AG09309 (cell line): ENCODE results near the gene PER1.

Experiments
- DNase-seq: peaks from one replicate; pipeline ENCODE4 v3.0.0-alpha.2; 2010; ENCODE audit warnings: low read depth
- H3K4me3 ChIP-seq: 2 replicates; pipeline ENCODE4 v1.5.1; 2011; ENCODE audit warnings: mild to moderate bottlenecking, low read depth, low read length, moderate library complexity; ENCODE audit not compliant: control insufficient read depth
- TF ChIP-seq, protein P1 (sequence below): IDR thresholded peaks from 2 replicates; pipeline ENCODE4 v1.5.1; 2011; ENCODE audit warnings: mild to moderate bottlenecking, low read depth, low read length, inconsistent platforms; ENCODE audit not compliant: insufficient read depth, control insufficient read depth; ENCODE audit errors: missing control alignments

PER1 gene

DNA sequence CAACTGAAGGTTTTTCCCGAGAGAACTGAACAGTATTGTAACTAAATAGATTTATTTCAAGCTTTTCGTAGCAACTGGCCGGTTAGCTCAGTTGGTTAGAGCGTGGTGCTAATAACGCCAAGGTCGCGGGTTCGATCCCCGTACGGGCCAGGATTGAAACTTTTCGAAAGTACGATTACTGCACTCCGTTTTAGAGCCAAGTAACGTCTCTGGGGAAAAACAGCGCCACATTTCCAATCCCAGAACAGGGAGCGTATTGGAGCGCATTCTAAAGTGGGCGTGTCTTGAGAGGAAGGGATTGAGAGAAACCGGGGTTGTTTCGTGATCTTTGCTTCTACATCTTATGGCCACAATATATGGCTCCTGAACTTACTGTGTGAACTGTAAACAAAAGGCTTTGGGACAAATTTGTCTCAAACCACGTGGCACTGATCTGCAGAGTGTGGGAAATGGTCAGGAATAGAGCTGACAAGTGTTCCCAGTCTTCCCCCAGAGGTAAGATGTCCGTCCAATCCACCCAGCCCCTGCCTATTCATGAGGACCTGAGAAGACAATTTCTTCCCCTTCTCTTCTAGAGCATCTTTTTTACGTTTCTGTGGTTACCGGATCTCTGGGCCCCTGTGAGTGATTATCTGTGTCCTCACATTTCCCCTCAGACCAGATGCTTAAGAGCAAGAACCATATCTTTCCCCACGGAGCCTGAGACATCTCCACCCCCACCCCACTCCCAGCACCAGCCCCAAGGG lies 35.5 kb upstream of the PER1 start:
- DNase-seq, result peak; percentile 99
- peak overlapping the region; percentile 96 for H3K4me3 ChIP-seq
- TF ChIP-seq, protein P1, sequence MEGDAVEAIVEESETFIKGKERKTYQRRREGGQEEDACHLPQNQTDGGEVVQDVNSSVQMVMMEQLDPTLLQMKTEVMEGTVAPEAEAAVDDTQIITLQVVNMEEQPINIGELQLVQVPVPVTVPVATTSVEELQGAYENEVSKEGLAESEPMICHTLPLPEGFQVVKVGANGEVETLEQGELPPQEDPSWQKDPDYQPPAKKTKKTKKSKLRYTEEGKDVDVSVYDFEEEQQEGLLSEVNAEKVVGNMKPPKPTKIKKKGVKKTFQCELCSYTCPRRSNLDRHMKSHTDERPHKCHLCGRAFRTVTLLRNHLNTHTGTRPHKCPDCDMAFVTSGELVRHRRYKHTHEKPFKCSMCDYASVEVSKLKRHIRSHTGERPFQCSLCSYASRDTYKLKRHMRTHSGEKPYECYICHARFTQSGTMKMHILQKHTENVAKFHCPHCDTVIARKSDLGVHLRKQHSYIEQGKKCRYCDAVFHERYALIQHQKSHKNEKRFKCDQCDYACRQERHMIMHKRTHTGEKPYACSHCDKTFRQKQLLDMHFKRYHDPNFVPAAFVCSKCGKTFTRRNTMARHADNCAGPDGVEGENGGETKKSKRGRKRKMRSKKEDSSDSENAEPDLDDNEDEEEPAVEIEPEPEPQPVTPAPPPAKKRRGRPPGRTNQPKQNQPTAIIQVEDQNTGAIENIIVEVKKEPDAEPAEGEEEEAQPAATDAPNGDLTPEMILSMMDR, result peak; percentile 12

DNA sequence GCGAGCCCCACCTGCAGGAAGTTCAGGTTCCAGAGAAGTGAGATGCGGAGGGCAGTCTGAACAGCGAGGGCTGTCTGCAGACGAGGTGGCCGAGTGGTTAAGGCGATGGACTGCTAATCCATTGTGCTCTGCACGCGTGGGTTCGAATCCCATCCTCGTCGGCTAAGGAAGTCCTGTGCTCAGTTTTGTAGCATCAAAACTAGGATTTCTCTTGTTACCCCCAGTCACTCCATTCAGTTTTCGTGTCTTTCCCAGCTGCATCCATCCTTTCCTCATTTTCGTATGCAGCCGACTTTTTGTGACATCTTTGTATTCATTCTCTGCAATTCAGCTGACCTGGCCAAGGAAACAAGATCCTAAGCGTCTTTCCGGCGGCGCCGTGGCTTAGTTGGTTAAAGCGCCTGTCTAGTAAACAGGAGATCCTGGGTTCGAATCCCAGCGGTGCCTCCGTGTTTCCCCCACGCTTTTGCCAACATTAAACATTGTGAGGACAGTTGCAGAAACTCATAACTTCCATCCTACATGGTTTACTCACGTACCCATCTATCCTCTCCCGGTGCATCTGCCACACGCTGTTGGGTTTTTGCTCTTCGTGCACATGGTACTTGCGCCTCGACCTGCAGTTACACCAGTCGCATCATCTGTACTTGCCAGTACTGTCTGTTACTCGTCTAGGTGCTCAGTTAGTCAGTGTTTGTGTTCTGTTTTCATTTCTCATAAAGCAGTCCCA lies 34.7 kb upstream of the PER1 start:
- TF ChIP-seq, protein P1, result no peak
- DNase-seq, result peak; percentile 86
- peak overlapping the region; percentile 67 for H3K4me3 ChIP-seq

DNA sequence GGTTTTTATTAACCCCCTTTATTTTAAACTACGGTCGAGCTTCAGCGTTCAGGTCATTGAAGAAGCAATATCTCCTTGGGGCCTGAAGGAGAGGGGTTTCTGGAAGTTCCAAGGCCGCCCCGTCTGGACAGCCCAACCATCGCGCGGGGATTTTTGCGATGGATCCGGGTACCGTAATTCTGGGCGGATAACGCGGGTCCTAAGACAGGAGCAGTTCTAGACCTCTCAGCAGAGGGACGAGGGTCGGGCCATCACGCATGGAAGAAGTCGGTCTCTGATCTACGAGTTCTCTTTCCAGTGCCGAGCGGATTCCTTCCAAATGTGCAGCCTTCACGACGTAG lies 34.2 kb upstream of the PER1 start:
- no peak for DNase-seq

DNA sequence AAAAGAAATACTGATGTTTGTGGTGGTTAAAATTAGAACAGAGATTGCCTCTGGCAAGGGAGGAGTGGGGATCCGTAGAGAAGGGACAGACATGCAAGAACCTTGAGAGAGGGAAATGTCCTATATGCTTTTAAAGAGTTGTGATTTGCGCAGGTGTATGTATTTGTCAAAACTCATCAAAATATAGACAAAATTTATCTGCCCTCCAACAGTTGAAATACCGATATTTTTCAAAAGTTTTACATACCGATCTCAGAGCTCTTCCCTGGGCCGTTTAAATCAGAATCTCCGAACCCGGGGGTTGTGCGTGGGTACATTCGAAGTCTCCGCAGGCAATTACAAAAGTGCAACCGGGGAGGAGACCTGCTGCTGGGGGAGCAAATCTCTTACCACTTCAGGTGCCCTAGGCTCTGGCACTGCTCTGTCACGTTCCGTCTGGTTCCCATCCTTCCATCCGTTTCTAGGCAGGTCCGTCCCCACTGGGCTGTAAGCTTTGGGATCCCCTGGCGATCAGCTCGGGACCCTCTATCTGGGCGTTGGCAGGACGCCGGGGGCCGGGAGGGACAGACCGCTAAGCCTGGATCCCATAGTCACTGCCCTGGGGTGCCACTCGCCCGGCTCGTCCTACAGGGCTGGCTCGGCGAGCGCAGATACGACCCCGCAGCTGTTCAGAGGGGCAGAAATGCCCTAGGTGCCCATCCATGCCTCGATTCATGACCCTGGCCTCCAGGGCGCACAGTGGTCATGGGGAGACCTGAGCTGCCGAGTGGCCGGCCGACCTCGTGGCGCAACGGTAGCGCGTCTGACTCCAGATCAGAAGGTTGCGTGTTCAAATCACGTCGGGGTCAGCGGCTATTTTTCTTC lies 33.6 kb upstream of the PER1 start:
- no peak for DNase-seq
- H3K4me3 ChIP-seq, result peak overlapping the region; percentile 67
- TF ChIP-seq, protein P1, result no peak

More for the DNA sequence above, 34.2 kb upstream of the PER1 start:
- TF ChIP-seq, protein P1, result peak; percentile 35
- peak overlapping the region; percentile 67 for H3K4me3 ChIP-seq

DNA sequence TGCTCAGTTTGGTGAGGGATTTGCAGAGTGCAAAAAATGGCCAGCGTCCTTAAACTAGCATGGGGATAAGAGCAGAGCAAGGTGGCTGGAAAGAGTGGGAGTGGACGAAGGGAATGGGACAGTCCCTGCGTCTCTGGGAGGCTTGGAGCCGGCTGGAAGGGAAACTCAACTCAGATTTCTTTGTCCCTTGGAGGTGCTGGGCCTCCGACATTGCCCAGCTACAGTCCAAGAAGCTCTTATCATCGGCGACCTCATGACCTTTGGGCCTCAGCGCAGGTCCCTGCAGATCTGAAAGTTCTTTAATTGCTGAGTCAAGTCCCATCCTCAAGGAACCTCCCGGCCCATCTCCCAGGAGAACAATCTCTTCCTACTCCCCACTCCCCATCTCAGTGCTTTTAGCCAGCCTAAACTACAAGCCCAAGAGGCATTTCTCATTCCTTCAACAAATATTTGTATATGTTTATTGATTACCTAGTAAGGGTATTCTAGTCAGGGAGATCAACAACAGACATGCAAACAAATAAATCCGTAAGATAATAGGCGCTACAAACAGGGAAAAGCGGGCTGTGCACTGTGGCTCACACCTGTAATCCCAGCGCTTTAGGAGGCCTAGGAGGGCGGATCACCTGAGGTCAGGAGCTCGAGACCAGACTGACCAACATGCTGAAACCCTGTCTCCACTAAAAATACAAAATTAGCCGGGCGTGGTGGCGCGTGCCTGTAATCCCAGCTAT lies 25.0 kb upstream of the PER1 start:
- TF ChIP-seq, protein P1, result no peak
- DNase-seq, result no peak
- peak overlapping the region; percentile 70 for H3K4me3 ChIP-seq

DNA sequence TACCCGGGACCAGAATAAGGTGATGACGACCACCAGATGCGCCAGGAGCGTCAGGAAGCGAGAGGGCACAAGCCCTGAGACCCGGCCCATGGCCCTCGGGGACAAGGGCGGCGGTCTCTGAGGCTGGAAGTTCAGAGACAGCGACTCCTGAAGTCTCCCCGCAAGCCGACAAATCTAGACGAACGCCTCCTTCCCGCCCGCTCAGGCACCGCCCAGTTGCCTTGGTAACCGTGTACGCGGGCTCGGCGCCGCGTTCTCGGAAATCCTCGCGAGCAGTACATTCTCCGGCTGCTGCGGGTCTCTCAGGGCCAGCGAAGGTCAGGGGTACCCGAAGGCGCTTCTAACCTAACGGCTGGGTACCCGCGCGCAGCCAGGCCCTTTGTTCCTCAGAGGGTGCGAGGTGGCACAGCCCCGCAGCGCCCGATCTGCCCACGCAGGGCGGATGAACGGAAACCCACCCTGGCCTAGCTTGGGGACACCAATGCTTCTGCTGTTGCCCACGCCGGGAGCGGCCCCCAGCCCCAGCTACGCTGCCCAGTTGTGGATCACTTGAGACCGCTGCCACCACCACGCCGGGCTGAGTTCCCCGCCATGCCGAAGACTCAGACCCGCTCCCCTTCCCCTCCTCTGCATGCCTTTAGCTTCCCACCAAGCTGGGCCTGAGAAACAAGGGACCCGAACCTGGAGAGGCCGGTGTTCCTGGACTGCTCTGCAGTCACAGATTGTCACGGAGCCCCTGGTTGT lies 24.2 kb upstream of the PER1 start, which contains the start of gene TMEM107:
TSS of gene TMEM107 (minus strand) at position 184 of the 744 bp plus-strand sequence. CDS start at position 90, 94 bp downstream.
- TF ChIP-seq, protein P1, result no peak
- DNase-seq, result no peak
- peak within 1 kb of the TSS; percentile 70 for H3K4me3 ChIP-seq
